ENCODE results near the gene ST7.

DNA sequence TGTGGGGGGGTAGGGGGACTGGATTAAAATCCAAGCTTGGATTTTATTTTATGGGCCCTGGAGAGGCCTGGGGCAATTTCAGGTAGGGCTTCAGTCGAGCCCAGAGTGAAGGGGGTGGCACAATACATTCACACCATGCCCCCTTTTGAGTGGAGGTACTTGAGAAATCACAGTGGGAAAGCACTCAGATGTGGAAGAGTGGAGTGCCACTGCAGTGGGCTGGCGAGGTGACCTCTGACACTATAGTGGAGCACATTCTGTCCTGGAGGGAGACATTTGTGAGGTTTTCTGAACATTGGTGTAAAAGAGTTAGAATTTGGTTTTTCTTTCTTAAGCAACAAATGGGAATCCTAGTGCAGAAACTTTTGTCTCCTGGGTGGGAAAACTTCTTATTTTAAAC is 226.4 kb downstream of the ST7 start:
- TF ChIP-seq, protein P1, sequence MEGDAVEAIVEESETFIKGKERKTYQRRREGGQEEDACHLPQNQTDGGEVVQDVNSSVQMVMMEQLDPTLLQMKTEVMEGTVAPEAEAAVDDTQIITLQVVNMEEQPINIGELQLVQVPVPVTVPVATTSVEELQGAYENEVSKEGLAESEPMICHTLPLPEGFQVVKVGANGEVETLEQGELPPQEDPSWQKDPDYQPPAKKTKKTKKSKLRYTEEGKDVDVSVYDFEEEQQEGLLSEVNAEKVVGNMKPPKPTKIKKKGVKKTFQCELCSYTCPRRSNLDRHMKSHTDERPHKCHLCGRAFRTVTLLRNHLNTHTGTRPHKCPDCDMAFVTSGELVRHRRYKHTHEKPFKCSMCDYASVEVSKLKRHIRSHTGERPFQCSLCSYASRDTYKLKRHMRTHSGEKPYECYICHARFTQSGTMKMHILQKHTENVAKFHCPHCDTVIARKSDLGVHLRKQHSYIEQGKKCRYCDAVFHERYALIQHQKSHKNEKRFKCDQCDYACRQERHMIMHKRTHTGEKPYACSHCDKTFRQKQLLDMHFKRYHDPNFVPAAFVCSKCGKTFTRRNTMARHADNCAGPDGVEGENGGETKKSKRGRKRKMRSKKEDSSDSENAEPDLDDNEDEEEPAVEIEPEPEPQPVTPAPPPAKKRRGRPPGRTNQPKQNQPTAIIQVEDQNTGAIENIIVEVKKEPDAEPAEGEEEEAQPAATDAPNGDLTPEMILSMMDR (IDR thresholded peaks at IDR 0.05), result no peak
- no peak for TF ChIP-seq POLR2A (IDR thresholded peaks at IDR 0.05)
